ENCODE results near the gene TEX48.
A peak's percentile ranks its signal among the peaks of the same experiment; 100 is the strongest.

Gene TEX48

DNA sequence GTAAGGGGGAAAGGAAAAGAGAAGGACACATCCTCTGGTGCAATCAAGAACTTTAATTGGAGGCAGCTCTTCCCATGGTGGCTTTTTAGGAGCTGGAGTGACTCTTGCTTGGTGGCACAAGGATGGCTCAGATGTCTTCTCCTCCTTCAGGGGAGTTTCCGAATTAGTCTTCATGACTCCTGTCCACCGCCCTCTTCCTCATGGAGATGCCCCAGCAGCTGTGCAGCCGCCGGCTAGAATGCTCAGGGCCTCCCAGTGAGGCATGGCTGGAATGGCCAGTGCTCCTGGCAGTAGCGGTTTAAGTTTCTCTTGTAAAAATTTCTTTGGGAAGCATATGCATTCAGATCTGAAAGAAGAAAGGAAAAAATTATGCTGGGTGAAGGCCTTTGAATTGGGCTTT lies 15.6 kb downstream of the TEX48 start:
- DNase-seq: no peak

DNA sequence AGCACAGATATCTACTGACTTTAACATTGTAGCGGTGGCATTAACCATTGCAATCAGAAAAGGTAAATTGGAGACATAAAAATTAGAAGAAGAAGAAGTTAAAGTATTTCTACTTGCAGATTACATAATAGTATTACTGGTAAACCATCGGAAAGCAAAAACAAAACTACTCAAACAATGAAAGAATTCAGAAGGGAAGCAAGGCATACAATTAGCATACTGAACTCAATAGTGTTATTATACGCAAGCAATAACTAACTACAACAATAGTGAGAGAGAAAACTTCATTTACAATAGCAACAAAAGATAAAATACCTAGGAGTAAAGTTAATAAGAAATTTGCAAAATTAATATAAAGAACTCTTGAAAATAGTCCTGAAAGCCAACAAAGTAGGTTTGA lies 17.8 kb downstream of the TEX48 start:
- DNase-seq: no peak

DNA sequence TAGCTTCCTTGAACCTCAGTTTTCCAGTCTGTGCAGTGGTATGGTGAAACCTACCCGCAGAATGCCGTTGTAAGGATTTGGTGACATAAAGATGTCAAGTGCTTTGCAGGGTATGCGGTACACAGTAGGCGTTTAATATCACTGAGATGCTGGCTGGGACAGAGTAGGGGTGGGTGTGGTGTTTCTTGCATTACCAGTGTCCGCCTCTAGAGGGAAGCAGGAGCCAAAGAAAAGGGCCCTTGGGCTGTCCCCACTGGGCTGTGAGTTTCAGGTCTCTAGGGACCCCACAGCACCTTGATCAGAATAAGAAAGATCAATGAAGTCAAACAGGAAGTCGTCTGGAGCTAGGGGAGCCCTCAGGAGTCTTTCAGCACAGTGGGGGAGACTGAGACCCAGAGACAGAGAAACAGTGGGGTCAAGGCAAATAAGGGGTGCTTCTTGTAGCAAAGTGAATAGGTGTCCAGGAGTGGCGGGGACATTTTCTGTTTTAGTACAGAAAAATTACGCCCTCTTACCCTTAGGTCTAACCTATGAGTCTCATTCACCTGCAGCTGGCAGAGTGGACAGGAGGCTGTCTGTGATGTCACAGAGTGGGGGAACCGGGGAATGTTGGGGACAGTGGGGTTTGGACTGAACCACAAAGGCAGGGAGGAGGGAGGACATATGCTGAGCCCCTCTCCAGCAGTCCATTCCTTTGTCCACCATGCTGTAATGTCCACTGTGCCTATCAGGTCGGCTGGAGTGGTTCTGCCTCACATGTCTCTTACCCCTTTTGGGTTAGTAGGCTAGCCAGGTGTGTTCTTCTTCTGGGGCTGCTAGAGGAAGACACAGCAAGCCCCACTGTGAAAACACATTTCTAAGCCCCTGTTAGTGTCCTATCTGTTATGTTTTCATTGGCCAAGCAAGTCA lies 19.7 kb downstream of the TEX48 start:
- peak; percentile 26 to 37 for DNase-seq

DNA sequence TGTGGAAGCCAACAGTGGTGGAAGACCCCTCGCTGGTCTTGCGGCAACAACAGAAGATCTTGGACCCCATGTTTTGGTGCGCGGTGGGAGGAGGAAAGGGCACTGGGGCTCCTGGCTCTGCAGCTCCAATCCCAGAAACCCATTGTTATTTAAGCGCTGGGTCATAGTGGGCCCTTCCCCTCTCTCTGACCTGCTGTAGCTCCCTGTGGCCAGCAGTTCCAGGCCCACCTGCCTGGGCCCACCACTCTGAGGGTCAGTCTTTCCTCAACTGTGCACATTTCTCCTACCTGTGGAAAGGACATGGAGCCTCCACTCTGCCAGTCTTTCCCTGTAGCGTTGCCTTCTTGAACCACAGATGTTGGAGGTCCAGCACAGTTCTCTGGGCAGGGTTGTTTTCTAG lies 24.3 kb downstream of the TEX48 start, which contains the start of gene TEX53:
TEX53 (minus strand) TSS at position 101 of the 400 bp plus-strand sequence; CDS start at position 70, 31 bp downstream.
- no peak for DNase-seq

DNA sequence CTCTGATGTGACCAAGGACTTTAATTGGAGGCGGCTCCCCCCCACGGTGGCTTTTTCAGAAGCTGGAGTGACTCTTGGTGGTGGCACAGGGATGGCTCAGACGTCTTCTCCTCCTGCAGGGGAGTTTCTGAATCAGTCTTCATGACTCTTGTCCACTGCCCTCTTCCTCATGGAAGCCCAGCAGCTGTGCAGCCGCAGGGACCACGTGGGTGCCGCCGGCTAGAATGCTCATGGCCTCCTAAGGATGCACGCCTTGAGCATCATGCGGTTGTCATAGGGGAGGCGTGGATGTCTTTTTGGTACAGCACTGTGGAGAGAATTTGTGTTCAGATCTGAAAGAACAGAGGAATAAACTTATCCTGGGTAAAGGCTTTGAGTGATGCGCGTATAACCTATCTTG lies 25.7 kb downstream of the TEX48 start:
- no peak for DNase-seq

GRCh38 chr9:114655689-114656088 lies 26.3 kb downstream of the TEX48 start:
- no peak for DNase-seq

DNA sequence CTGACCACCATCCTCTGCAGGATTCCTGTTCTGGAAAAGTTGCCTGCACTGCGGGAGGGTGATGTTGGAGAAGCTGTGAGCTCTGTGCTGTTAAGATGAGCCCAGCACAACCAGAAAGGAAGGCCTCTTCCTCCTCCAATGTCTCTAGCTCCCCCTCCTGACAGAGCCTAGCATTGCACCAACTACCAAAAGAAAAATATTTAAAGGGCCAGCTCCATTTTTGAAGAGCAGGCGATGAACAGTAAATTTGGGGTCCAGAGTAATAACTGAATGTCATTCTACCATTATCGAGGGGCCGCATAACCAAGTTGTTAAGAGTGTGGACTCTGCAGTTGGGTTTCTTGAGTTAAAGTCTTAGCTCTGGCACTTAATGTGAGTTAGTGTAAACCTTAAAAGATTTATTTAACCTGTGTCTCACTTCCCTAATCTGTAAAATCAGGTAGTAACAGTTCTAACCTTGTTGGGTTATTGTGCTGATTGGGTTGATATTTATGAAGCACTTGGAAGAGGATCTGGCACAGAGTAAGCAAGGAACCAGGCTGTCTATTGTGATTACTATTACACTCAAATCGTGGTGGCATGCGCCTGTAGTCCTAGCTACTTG lies 28.3 kb downstream of the TEX48 start:
- DNase-seq: peak; percentile 55 to 59

GRCh38 chr9:114652776-114653555 lies 29.0 kb downstream of the TEX48 start:
- DNase-seq: no peak

GRCh38 chr9:114643896-114644295 lies 38.1 kb downstream of the TEX48 start:
- DNase-seq: no peak

DNA sequence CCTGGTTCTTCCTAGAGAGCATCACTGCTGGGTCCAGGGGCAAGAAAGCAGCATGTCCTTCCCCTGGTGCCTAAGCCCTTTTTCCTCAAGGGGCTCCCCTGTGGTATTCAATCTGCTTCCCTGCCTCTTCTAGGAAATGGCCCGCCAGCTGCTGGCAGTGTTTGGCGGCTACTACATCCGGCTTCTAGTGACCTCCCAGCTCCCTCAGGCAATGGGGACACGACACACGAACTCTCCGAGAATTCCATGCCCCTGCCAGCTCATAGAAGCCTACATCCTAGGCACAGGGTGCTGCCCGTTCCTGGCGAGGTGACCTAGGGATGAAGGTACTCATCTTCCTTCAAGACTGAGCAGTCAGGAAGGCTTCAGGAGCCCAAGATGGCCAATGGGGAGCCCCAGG lies 39.0 kb downstream of the TEX48 start:
- no peak for DNase-seq

GRCh38 chr9:114641967-114642366 lies 40.0 kb downstream of the TEX48 start:
- DNase-seq: peak in 1 of 2 donors; percentile 36

- no peak for DNase-seq
These were observed 43.6 kb downstream of the TEX48 start for GRCh38 chr9:114638404-114638803.

DNA sequence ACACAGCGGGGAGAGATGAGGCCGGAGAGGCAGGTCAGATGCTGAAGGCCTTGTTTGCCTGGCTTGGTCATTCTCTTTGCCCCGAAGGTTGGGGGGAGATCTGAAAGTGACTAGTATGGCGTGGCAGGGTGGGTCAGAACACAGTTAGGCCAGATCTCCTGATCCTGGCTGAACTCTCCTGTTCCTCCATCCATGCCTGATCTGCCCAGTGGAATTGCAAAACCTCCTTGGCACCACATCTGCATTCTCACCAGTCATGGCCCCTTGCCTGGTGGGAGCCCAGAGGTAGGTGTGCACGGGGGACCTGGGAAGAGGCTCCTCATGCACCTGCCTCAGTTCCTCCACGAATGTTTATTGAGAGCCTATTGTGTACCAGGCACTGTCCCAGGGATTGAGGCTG lies 47.6 kb downstream of the TEX48 start:
- DNase-seq: no peak

GRCh38 chr9:114633438-114634089 lies 48.4 kb downstream of the TEX48 start:
- no peak for DNase-seq

DNA sequence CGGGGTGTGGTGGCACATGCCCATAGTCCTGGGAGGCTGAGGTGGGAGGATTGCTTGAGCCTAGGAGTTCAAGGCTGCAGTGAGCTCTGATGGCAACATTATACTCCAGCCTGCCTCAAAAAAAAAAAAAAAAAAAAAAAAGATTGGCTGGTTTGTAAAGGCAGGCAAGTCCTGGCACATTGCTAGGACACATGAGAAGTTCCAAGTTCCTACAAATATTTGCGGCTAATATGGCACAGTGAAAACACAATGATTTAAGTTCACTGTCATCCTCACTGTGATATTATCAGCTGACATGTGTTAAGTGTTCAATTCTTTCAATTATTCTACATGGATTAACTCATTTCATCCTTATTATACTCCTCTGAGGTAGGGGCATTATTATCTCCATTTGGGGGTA lies 50.8 kb downstream of the TEX48 start:
- no peak for DNase-seq

DNA sequence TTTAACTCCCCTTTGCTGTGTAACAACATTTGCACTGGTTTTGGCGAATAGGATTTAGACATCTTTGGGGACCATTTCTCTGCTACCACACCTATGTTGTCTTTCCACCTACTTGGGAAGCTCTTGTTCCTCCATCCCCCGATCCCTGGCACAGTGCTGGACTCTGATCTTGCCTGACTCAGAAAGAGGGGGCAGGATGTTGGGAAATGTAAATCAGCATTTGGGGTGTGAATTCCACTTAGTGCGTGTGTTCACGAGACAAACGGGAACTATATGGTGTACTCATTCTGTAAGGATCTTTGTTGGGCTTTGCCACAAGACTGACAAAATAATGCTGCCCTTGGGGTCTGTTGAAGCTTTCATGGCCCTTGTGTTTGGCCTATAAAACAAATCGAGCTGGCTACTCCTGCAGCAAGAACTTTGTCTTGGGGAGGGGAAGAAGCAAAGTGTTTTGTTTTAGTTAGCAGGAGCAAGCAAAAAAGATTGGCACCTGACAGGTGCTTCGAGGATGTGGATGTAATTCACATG lies 52.4 kb downstream of the TEX48 start:
- peak in 1 of 2 donors; percentile 24 for DNase-seq

GRCh38 chr9:114627553-114627952 lies 54.4 kb downstream of the TEX48 start:
- DNase-seq: no peak

GRCh38 chr9:114626415-114627020 lies 55.5 kb downstream of the TEX48 start:
- no peak for DNase-seq

GRCh38 chr9:114624677-114625076 lies 57.3 kb downstream of the TEX48 start:
- DNase-seq: no peak

DNA sequence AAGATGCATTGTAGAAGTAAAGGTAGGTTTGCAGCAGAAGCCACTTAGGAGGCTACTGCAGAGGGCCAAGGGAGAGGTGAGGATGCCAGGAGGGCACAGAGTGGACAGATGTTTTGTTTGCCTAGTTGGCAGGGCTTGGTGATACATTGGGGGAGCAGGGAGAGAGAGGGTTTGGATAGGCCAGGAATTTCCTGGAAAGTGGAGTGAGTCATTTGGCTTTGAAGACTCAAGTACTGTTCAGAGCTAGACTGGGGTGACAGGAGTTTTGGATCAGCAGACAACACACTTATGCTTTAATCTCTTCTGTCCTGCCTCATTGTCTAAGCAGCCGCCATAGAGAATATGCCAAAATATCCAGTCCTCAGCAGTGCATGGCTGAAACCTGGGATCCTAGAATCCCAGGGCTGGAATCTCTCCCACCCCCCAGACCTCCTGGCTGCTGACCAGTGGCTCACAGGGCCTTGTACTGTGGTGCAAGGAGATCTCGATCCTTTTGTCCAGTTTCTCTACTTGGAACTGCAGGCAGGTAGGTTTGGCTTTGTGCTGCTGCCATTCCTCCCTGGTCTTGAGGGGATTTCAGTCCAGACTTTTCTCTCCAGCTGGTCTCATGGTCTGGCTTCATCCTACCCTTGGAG lies 59.9 kb downstream of the TEX48 start:
- no peak for DNase-seq

- DNase-seq: no peak
These were observed 60.4 kb downstream of the TEX48 start for GRCh38 chr9:114621561-114621960.

Measured in hippocampal formation (tissue), 2 donors.